GM18951 (cell line): Measurements from ENCODE around the gene MOB4.

Source experiments
- POLR2A ChIP-seq: IDR thresholded peaks from 4 replicates; pipeline ENCODE4 v1.6.1; 2011; ENCODE audit warnings: mild to moderate bottlenecking; ENCODE audit not compliant: insufficient read length, insufficient read depth; ENCODE audit errors: extremely low read depth
- in situ Hi-C: fragments of 300-500 bp; cut with MboI; formaldehyde crosslinking; loops from one replicate; pipeline ENCODE4 v1.12.0; 2022; ENCODE audit warnings: low sequenced_read_pairs, mixed read lengths, inconsistent platforms; ENCODE audit not compliant: unreplicated experiment

The MOB4 gene

GRCh38 chr2:197591339-197592072 lies 75.6 kb downstream of the MOB4 start:
- in situ Hi-C loops, result no loop called here
- no peak for TF ChIP-seq POLR2A

DNA sequence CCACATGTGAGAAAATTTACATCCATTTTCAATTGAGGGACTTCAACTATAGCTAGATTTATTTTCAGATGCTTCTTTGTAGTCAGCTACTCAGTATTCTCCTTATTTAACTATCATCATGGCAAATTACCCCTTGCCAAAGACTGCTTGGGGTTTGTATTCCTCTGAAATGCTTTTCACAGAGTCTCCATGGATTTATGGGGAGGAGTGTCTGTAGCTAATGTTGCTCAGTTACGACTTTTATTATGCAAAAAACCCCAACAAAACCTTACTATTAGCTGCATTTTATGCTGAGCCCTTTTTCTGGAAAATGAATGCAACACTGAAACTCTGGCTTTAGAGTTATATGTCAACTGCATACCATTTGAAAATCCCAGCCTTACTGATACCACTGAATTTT lies 80.9 kb downstream of the MOB4 start:
- in situ Hi-C loops, result no loop called here
- TF ChIP-seq POLR2A, result no peak

- in situ Hi-C loops, result no loop called here
- no peak for TF ChIP-seq POLR2A
Measured at GRCh38 chr2:197597166-197597565, 81.3 kb downstream of the MOB4 start.

DNA sequence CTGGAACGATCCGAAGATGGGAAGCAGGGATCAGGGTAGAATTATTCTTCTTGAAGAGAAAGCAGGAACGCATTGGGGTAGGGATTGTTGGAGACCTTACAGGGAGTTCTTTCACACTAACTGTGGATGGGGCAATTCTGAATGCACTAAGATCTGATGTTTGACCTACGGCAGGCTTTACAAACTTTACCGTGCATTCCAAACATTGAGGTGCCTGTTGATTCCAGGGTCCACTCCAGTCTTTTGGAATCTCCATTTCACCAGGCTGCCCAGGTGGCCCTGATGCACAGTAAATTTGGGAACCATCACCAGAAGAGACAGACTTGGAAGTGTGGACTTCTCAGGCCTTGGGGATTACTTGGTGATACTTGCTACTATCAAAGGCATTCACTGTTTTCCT lies 82.6 kb downstream of the MOB4 start:
- in situ Hi-C loops, result no loop called here
- no peak for TF ChIP-seq POLR2A

DNA sequence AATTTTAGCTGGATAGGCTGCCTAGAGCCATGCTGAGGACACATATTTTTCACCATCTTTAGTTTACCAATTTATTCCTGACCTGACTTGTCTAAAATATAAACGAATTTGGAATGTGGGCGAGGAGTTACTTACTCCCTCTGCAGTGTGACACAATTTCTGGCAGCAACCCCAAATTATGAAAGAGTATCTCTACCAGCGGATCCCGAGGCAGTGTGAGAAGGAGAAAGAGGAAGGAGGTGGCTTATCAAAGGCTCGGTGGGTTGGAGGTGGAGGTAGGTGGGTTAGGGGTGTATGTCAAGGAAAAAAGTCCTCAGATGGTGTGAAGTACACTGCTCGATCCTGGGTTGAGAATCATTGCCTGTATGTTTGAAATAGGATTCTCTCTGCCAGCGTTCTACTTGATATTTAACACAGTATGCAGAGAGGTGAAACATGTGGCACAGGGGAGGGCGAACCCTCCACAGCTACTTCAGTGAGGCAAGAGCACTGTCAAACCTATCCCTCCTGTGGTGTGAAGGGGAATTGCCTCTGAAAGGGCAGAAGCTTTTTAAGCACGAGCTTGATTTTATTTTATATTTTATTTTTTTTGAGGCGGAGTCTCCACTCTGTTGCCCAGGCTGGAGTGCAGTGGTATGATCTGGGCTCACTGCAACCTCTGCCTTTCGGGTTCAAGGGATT lies 83.6 kb downstream of the MOB4 start:
- in situ Hi-C loops, result no loop called here
- TF ChIP-seq POLR2A, result no peak

DNA sequence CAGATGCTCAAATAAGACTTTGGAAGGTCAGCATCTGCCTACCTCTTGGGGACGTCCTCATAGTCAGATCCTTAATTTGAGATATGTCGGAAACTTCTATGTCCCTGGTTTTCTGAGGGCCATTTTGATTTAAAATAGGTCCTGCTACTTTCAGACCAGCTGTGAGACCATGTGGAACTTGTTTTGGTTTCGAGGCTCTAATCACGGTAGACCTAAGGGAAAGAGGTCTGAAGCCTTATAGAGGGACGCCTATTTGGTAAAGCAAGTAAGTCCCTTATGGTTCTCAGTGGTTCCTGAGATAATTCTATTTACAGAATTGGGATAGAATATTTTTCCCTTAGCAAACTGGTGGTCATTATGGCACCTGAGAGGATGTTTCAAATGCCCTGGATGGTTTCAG lies 84.4 kb downstream of the MOB4 start:
- in situ Hi-C loops, result no loop called here
- TF ChIP-seq POLR2A, result no peak

DNA sequence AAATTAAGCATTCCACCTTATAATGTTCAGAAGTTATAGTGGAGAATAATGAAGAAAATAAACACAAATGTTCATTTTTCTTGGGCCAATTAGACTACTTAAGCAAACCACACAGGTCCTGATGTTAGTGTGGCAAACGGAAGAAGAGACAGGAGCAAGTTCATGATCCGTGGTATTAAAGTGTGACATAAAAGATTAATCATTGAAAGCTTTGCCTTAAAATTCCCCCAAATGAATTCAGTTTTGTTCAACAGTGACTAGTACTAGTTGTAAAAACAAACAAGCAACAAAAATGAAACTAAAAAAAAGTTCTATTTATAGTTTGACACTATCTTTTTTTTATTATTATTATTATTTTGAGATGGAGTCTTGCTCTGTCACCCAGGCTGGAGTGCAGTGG lies 85.9 kb downstream of the MOB4 start:
- in situ Hi-C loops, result no loop called here
- TF ChIP-seq POLR2A, result no peak
